Measurements from ENCODE around the gene KLK1. TPM values are rescaled to one million over a fixed set of nuclear protein-coding genes. Genes with fewer than 3 reads are reported as not detected.

Gene KLK1
- polyA plus RNA-seq, 1 of the 3 experiments (the other 2 are of a cell fraction), result not detected

- Histone ChIP-seq H3K27me3 (ENCODE audit: insufficient read depth) (peaks cover 35% of the 10 kb centered on the region; the same call in 1 of the 2 replicates), H3K27ac (ENCODE audit: low read depth in 2 of 2, low read length in 1 of 2) (no peak overlapping the region), H3K4me3 (ENCODE audit: low read depth in 2 of 2, low read length in 1 of 2) (no peak overlapping the region), H3K9me2 (no peaks in the 10 kb centered on the region), H3K4me2 (no peak overlapping the region), H3K4me1 (ENCODE audit: control insufficient read depth in 1 of 2, insufficient read depth in 2 of 2, low read depth in 1 of 2, low read length in 1 of 2) (no peaks in the 10 kb centered on the region), H3K79me2 (ENCODE audit: insufficient read depth) (no peaks in the 10 kb centered on the region), H3K9me3 (no peaks in the 10 kb centered on the region), H3K36me3 (replicated peaks in 1 of 2; ENCODE audit: control insufficient read depth in 1 of 2, insufficient read depth in 2 of 2, low read length in 1 of 2) (no peaks in the 10 kb centered on the region), H2AFZ (ENCODE audit: low read depth) (no peak overlapping the region), H4K20me1 (ENCODE audit: insufficient read depth) (no peaks in the 10 kb centered on the region), H3K9ac (no peak overlapping the region), H3F3A (replicated peaks; ENCODE audit: insufficient read depth) (no peaks in the 10 kb centered on the region)
- WGBS (ENCODE audit: low lambda C conversion rate), result 0% methylated on average over 8 of the region's 8 CpGs
- CTCF ChIA-PET, result no interaction called here
- no peak for DNase-seq
- POLR2A ChIA-PET, result no interaction called here
- TF ChIP-seq YY1 (IDR thresholded peaks at IDR 0.05; ENCODE audit: low read depth) (no peak), TCF12 (IDR thresholded peaks at IDR 0.05) (no peak), GABPA (IDR thresholded peaks at IDR 0.05; ENCODE audit: low read depth) (no peak), NRF1 (IDR thresholded peaks at IDR 0.05; ENCODE audit: low read depth, low read length) (no peak), RFX5 (IDR thresholded peaks at IDR 0.05; ENCODE audit: low read length) (no peak), ZBTB33 (IDR thresholded peaks at IDR 0.05; ENCODE audit: borderline replicate concordance, low read depth) (no peak), GATA2 (CRISPR knock-in tag; IDR thresholded peaks at IDR 0.05) (no peak), CHD2 (IDR thresholded peaks at IDR 0.05; ENCODE audit: low read length, partially characterized antibody) (no peak), MXI1 (IDR thresholded peaks at IDR 0.05; ENCODE audit: low read depth, low read length) (no peak), MEF2A (IDR thresholded peaks at IDR 0.05; ENCODE audit: borderline replicate concordance, low read depth) (no peak), RXRA (IDR thresholded peaks at IDR 0.05; ENCODE audit: borderline replicate concordance, low read depth) (no peak), CTCF (IDR thresholded peaks at IDR 0.05) (no peak), RCOR1 (IDR thresholded peaks at IDR 0.05; ENCODE audit: low read length) (no peak)
- TF ChIP-seq, protein P1, sequence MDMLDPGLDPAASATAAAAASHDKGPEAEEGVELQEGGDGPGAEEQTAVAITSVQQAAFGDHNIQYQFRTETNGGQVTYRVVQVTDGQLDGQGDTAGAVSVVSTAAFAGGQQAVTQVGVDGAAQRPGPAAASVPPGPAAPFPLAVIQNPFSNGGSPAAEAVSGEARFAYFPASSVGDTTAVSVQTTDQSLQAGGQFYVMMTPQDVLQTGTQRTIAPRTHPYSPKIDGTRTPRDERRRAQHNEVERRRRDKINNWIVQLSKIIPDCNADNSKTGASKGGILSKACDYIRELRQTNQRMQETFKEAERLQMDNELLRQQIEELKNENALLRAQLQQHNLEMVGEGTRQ (IDR thresholded peaks at IDR 0.05; ENCODE audit: borderline replicate concordance, low read depth, low read length), result no peak
- TF ChIP-seq, protein P2, sequence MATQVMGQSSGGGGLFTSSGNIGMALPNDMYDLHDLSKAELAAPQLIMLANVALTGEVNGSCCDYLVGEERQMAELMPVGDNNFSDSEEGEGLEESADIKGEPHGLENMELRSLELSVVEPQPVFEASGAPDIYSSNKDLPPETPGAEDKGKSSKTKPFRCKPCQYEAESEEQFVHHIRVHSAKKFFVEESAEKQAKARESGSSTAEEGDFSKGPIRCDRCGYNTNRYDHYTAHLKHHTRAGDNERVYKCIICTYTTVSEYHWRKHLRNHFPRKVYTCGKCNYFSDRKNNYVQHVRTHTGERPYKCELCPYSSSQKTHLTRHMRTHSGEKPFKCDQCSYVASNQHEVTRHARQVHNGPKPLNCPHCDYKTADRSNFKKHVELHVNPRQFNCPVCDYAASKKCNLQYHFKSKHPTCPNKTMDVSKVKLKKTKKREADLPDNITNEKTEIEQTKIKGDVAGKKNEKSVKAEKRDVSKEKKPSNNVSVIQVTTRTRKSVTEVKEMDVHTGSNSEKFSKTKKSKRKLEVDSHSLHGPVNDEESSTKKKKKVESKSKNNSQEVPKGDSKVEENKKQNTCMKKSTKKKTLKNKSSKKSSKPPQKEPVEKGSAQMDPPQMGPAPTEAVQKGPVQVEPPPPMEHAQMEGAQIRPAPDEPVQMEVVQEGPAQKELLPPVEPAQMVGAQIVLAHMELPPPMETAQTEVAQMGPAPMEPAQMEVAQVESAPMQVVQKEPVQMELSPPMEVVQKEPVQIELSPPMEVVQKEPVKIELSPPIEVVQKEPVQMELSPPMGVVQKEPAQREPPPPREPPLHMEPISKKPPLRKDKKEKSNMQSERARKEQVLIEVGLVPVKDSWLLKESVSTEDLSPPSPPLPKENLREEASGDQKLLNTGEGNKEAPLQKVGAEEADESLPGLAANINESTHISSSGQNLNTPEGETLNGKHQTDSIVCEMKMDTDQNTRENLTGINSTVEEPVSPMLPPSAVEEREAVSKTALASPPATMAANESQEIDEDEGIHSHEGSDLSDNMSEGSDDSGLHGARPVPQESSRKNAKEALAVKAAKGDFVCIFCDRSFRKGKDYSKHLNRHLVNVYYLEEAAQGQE (IDR thresholded peaks at IDR 0.05; ENCODE audit: low read depth, low read length), result no peak
- TF ChIP-seq, protein P3, sequence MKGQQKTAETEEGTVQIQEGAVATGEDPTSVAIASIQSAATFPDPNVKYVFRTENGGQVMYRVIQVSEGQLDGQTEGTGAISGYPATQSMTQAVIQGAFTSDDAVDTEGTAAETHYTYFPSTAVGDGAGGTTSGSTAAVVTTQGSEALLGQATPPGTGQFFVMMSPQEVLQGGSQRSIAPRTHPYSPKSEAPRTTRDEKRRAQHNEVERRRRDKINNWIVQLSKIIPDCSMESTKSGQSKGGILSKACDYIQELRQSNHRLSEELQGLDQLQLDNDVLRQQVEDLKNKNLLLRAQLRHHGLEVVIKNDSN (IDR thresholded peaks at IDR 0.05; ENCODE audit: borderline replicate concordance, low read depth), result no peak
These were observed 20.8 kb upstream of the KLK1 start for GRCh38 chr19:50844296-50844935.
